HepG2 (cell line): ENCODE measurements around the gene BCL7A. TPM values are rescaled to one million over a fixed set of nuclear protein-coding genes. Genes with fewer than 3 reads are reported as not detected.

Source experiments
- ARID2 ChIP-seq: sonication (generic); formaldehyde crosslinking; IDR thresholded peaks from 2 replicates; pipeline ENCODE4 v1.8.1; 2022; ENCODE audit warnings: mild to moderate bottlenecking, missing genetic modification reagents, borderline replicate concordance
- FOSL1 ChIP-seq: sonication (generic); formaldehyde crosslinking; IDR thresholded peaks from 2 replicates; pipeline ENCODE4 v1.9.0; 2021; ENCODE audit warnings: missing genetic modification reagents, borderline replicate concordance
- FOXA3 ChIP-seq: IDR thresholded peaks from 2 replicates; pipeline ENCODE4 v1.6.1; 2016; ENCODE audit warnings: missing genetic modification reagents, missing compliant biosample characterization
- GTF3A ChIP-seq: sonication (generic); formaldehyde crosslinking; conservative IDR thresholded peaks from 2 replicates; pipeline ENCODE4 v1.4.0; 2020; ENCODE audit warnings: mild to moderate bottlenecking, missing genetic modification reagents
- NFE2L1 ChIP-seq: sonication (generic); formaldehyde crosslinking; IDR thresholded peaks from 2 replicates; pipeline ENCODE4 v1.4.0; 2020; ENCODE audit warnings: missing genetic modification reagents, mild to moderate bottlenecking, borderline replicate concordance
- NR2C2 ChIP-seq: sonication (generic); formaldehyde crosslinking; IDR thresholded peaks from 2 replicates; pipeline ENCODE4 v1.4.0; 2020; ENCODE audit warnings: missing genetic modification reagents, mild to moderate bottlenecking, moderate library complexity, borderline replicate concordance
- NR2F1 ChIP-seq, 2 experiments: fragments of 450-650 bp in 1 of 2; formaldehyde crosslinking in 1 of 2; IDR thresholded peaks; 2 replicates each; pipeline versions ENCODE4 v1.5.0 to v1.6.1; 2016 to 2020; ENCODE audit warnings: mild to moderate bottlenecking in 1 of 2, missing compliant biosample characterization in 1 of 2, missing genetic modification reagents in 1 of 2, moderate library complexity in 1 of 2
- PHF8 ChIP-seq: sonication (generic); formaldehyde crosslinking; IDR thresholded peaks from 2 replicates; pipeline ENCODE4 v1.5.0; 2020; ENCODE audit warnings: missing genetic modification reagents
- RXRB ChIP-seq: IDR thresholded peaks from 2 replicates; pipeline ENCODE4 v1.6.1; 2016; ENCODE audit warnings: borderline replicate concordance, missing genetic modification reagents, missing compliant biosample characterization
- SIX4 ChIP-seq: sonication (generic); formaldehyde crosslinking; IDR thresholded peaks from 2 replicates; pipeline ENCODE4 v1.4.0; 2020; ENCODE audit warnings: missing genetic modification reagents
- SSRP1 ChIP-seq: IDR thresholded peaks from 2 replicates; pipeline ENCODE4 v1.6.1; 2016; ENCODE audit warnings: control low read depth
- TCF12 ChIP-seq, 2 experiments: fragments of 450-650 bp in 1 of 2; sonication (generic) in 1 of 2; formaldehyde crosslinking in 1 of 2; IDR thresholded peaks; 2 replicates each; pipeline versions ENCODE4 v1.6.1 to v1.8.0; 2017 to 2022; ENCODE audit warnings: antibody characterized with exemption in 1 of 2, mild to moderate bottlenecking in 1 of 2, missing genetic modification reagents in 1 of 2, moderate library complexity in 1 of 2
- THYN1 ChIP-seq: sonication (generic); formaldehyde crosslinking; IDR thresholded peaks from 2 replicates; pipeline ENCODE4 v1.8.1; 2023; ENCODE audit warnings: low read depth, mild to moderate bottlenecking, moderate library complexity, missing genetic modification reagents, borderline replicate concordance
- ZNF263 ChIP-seq: sonication (generic); formaldehyde crosslinking; IDR thresholded peaks from 2 replicates; pipeline ENCODE4 v1.4.0; 2020; ENCODE audit warnings: missing genetic modification reagents
- ZNF362 ChIP-seq: sonication (generic); formaldehyde crosslinking; IDR thresholded peaks from 2 replicates; pipeline ENCODE4 v1.4.0; 2020; ENCODE audit warnings: missing genetic modification reagents, mild to moderate bottlenecking, borderline replicate concordance
- ZNF407 ChIP-seq: sonication (generic); formaldehyde crosslinking; IDR thresholded peaks from one replicate; pipeline ENCODE4 v1.5.1; 2020; ENCODE audit warnings: mild to moderate bottlenecking, missing genetic modification reagents; ENCODE audit errors: not compliant biosample characterization
- ZNF430 ChIP-seq: sonication (generic); formaldehyde crosslinking; IDR thresholded peaks from 2 replicates; pipeline ENCODE4 v1.9.0; 2021; ENCODE audit warnings: mild to moderate bottlenecking, missing genetic modification reagents
- ZNF703 ChIP-seq: sonication (generic); formaldehyde crosslinking; IDR thresholded peaks from 2 replicates; pipeline ENCODE4 v1.5.1; 2020; ENCODE audit warnings: missing genetic modification reagents, mild to moderate bottlenecking, moderate library complexity, borderline replicate concordance
- ZNF841 ChIP-seq: sonication (generic); formaldehyde crosslinking; IDR thresholded peaks from 2 replicates; pipeline ENCODE4 v1.8.1; 2023; ENCODE audit warnings: missing genetic modification reagents, borderline replicate concordance
- polyA plus RNA-seq, 8 experiments: library from polyadenylated mRNA; depleted of rRNA in 3 of 8; stranded (reverse) in 7 of 8; unstranded in 1 of 8; fragments of >200 nt; fragmentation: Illumina TruSeq in 4 of 8; extraction: Trizol in 4 of 8; gene quantifications; 2 replicates each; pipeline versions ENCODE4 v1.2.1 to v1.2.3, GENCODE V29; 2011 to 2016; ENCODE audit warnings: low read depth in 4 of 8, missing spikeins in 1 of 8, mixed read lengths in 1 of 8; ENCODE audit not compliant: insufficient read depth in 1 of 8
- total RNA-seq, 5 experiments: library from RNA; depleted of rRNA; stranded (reverse); fragments of >200 nt; fragmentation: Illumina TruSeq; extraction: Trizol; gene quantifications; 2 replicates each; pipeline ENCODE4 v1.2.3, GENCODE V29; 2016; ENCODE audit warnings: low read depth in 1 of 5

Gene BCL7A
- total and polyA plus RNA-seq, 2 of the 13 experiments (the other 11 are each of a cell fraction or from before 2014, with no cell fraction given) = 4.1 to 6.2 TPM

GRCh38 chr12:122062832-122063693 lies 41.4 kb downstream of the BCL7A start (continued):
- TF ChIP-seq ARID2 (CRISPR knock-in tag) = 0 out of 2 replicates have a peak, but pooled peaks have one; percentile 53
- peak; percentile 59; the same call in 1 of the 2 replicates for TF ChIP-seq FOSL1
- no peak for TF ChIP-seq NFE2L1 (CRISPR knock-in tag)
- no peak for TF ChIP-seq SSRP1
- TF ChIP-seq TCF12 (IDR thresholded peaks at IDR 0.05) = no peak
- 0 out of 2 replicates have a peak, but pooled peaks have one; percentile 37 for TF ChIP-seq TCF12 (CRISPR knock-in tag; IDR thresholded peaks at IDR 0.05)
- TF ChIP-seq GTF3A (CRISPR knock-in tag) = 0 out of 2 replicates have a peak, but pooled peaks have one; percentile 25
- TF ChIP-seq ZNF407 (CRISPR knock-in tag) = no peak
- peak; percentile 44; the same call in 1 of the 2 replicates for TF ChIP-seq PHF8 (CRISPR knock-in tag)
- peak; percentile 93 for TF ChIP-seq ZNF362
- peak; percentile 48 for TF ChIP-seq FOXA3 (CRISPR knock-in tag)
- TF ChIP-seq NR2C2 (CRISPR knock-in tag) = peak; percentile 89
- no peak for TF ChIP-seq SIX4
- TF ChIP-seq RXRB (CRISPR knock-in tag) = 0 out of 2 replicates have a peak, but pooled peaks have one; percentile 9
- no peak for TF ChIP-seq THYN1 (CRISPR knock-in tag)
- TF ChIP-seq ZNF703 (CRISPR knock-in tag) = no peak
- peak; percentile 75 to 85 for TF ChIP-seq NR2F1 (CRISPR knock-in tag; IDR thresholded peaks at IDR 0.05)
- TF ChIP-seq ZNF841 (CRISPR knock-in tag) = no peak
- TF ChIP-seq ZNF430 (CRISPR knock-in tag) = no peak
- TF ChIP-seq ZNF263 (CRISPR knock-in tag) = no peak; the same call in 1 of the 2 replicates
